Head of caudate nucleus (tissue), 42 donors: ENCODE results near the gene FANCC.
"Not testable (repeated sequence)": the region's sequence is repeated elsewhere in the genome, so short reads cannot be mapped to it uniquely, and the experiment has no call there.

Experiments used
- DNase-seq, 42 donors: peaks; one replicate each; pipeline versions ENCODE4 v3.0.0 to v3.0.0-alpha.2; 2020 to 2021; ENCODE audit warnings: mixed read lengths in 7 of 42
- intact Hi-C: fragments of 100-400 bp; cut with DNase I; formaldehyde crosslinking; loops from one replicate; pipeline ENCODE4 v1.15.0; 2022

Gene FANCC

DNA sequence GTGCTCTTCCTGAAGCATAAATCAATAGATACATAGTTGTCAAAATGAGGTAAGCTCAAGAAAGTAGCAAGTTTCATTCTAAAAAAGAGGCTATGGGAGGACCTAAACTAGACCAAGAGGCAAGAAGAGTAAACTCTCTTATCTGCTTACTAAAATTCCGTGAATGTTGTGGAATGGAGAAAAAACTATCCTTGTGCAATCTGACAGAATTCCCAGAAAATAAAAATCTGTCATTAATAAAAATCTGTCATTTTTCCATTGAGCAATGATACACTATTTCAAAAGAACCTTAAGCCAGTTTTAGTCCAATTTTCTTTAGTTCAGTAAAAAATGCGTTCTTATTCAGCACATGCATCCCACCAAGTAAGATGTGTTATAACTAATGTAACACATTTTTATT lies 15.9 kb upstream of the FANCC start:
- intact Hi-C loops: no loop called here
- no peak for DNase-seq

DNA sequence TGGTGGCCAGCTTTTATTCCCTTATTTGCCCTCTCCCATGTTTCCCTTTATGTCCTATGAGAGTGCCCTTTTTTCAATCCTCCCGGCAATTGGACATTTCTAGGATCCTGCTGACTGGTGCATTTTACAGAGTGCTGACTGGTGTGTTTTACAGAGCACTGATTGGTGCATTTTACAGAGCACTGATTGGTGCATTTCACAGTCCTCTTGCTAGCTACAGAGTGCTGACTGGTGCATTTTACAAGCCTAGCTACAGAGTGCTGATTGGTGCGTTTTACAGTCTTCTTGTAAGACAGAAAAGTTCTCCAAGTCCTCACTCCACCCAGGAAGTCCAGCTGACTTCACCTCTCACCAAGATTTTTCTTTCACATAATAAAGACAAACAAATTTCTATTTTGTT lies 15.4 kb upstream of the FANCC start:
- no peak for DNase-seq
- intact Hi-C loops: no loop called here

DNA sequence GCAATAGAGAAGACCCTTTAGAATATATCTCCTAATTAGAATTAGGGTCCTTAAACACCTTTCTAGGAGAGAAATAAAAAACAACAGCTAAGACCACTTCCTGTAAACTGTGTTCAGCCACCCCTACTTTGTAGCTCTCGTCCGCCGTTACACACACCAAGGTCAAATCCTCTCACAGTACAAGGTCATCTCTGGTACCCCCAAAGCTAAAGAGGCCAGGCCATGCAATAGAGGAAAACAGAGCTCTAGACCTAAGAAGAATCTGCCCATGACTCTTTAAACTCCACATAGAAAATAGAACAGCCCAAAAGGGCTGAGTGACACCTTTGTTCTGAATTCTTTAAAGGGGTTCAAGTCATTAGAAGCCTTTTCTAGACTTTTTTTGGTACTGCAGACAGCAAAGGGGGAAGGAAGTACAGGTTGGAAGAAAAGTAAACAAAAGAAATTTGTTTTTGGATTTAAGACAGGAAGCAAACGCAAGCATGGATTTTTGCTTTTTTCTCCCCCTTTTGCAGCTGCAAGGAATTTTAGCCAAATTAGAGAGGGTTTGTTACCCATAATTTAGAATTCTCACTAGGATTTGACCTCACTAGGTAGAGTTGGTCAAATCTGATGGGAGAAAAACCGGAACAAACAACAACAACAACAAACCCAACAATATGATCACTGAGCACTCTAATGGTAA lies 13.4 kb upstream of the FANCC start:
- DNase-seq: no peak
- intact Hi-C loops: no loop called here

DNA sequence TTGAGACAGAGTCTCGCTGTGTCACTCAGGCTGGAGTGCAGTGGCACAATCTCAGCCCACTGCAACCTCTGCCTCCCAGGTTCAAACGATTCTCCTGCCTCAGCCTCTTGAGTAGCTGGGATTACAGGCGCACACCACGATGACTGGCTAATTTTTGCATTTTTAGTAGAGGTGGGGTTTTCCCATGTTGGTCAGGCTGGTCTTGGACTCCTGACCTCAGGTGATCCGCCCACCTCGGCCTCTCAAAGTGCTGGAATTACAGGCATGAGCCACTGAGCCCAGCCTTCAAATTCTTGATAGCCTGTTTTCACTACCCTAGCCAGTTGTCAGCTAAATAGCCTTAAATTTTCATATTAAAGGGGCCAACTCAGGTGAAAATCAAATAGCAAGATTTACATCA lies 11.6 kb upstream of the FANCC start:
- intact Hi-C loops, DNase-seq: not testable (repeated sequence)

DNA sequence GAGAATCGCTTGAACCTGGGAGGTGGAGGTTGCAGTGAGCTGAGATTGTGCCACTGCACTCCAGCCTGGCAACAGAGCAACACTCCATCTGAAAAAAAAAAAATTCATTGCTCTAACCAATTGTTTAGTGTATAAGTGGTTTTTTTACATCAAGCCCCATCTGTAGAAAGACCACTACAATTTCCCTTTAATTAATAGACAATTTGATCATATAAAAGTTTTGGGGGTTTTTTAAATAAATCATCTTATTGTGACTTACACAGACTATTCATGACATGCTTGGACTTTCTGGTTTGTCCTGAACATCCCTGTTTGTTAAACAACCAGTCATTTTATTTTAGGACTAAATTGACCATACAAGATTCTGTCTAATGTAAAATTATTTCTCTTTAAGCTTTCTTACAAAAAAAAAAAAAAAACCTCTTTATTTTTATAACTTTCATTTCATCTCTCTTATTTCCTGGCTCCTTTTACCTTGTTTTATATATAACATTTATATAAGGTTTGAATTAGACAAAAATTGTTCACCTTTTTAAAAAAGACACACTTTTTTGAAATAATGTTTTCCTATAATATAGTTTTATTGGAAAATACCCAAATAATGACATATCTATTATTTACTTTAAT lies 9.8 kb upstream of the FANCC start:
- DNase-seq: no peak
- intact Hi-C loops: no loop called here

DNA sequence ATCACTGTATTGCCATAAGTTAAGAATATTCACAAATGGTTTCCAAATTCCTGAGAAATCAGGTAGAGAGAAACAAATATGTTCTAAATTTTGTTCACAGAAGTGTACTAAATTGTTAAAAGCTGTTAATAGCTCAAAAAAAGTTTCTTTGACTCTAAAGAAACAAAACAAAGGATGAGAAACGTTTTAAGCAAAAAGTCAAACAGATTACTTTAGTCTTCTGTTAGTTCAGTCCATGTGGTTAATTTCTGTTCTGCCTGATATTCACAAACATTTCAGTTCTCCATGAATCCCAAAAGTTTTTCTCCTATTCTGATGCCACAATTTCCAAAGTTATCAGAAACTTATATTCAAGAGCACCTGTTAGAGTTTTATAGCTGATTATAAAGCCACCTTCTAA lies 7.7 kb upstream of the FANCC start:
- DNase-seq: no peak
- intact Hi-C loops: no loop called here

DNA sequence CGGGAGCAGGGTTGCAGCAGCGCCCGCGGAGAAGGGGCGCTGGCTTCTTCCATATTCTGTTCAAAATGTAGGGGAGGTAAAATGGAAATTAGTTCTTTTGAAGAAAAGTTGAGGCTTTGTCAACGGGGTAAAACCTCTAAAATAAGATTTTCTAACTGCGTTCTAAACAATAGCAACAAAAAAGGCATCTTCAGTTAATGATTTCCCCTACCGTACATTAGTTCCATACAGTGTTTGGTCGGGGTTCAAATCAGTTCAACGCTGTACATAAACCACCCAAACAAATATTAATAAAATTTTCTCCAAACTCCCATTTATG lies 343 bp upstream of the FANCC start:
- DNase-seq: no peak
- intact Hi-C loops: loop anchor here (5.0 to 10.0 kb wide), 2 partner anchors 127 to 194 kb away; no protein-coding TSS in a partner anchor

DNA sequence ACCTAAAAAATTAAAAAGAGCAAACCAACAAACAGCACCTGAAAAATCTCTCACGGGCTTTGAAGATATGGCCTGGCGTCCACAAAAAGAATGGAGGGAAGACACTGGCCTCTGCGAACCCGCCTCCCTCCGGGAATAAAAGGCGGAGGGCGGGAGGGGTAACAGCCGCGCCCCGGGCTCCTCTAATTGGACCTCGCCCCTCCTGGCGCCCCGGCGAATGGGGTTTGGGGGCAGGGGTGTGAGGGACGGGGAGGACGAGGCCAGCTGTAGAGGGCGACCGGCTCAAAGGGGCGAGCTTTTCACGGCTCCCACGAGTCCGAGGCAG lies 753 bp downstream of the FANCC start:
- peak in 13 of 42 donors; percentile 7 to 58 (median 34) for DNase-seq
- intact Hi-C loops: loop anchor here (5.0 to 10.0 kb wide), 2 partner anchors 128 to 196 kb away; no protein-coding TSS in a partner anchor

DNA sequence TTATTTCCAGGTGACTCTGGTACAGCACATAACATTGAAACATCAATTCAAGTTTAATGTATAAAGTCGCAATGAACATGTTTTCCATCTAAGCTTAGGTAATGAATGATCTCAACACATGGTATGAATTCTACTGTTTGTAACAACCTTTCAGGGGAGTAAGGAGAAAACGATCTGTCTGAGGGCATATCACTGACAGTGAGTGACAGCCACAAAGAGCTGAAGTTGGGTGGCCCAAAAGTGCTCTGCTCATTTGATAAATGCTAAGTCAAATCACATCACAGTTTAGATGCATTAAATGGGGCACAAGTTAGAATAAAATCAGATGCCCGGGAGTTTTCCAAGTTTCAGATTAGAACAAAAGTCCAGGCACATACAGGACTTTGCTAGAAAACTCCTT lies 1.2 kb downstream of the FANCC start:
- intact Hi-C loops: loop anchor here (5.0 to 10.0 kb wide), 2 partner anchors 129 to 196 kb away; no protein-coding TSS in a partner anchor
- DNase-seq: no peak

DNA sequence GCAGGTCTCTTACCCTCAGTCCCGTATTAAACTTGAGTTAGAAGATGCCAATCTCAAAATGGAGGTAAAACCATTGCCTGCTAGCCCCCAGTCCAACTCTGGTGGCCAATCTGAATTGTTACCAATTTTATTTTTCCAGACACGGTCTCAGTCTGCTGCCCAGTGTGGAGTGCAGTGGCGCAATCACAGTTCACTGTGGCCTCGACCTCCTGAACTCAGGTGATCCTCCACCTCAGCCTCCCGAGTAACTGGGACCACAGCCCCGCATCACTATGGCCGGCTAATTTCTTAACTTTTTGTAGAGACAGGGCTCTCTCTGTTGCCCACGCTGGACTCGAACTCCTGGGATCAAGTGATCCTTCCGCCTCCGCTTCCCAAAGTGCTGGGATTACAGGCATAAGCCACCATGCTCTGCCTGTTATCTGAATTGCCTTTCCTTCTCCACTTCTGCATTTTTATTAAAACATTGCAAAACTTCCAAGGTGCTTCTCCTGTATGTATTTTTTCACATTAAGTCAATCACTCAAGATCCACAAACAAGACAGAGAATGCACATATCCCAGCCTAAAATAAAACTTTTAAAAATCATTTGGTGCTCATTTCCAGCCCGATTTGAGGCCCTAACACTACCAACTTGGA lies 2.3 kb downstream of the FANCC start:
- intact Hi-C loops: loop anchor here (5.0 to 10.0 kb wide), 2 partner anchors 130 to 197 kb away; no protein-coding TSS in a partner anchor
- no peak for DNase-seq

DNA sequence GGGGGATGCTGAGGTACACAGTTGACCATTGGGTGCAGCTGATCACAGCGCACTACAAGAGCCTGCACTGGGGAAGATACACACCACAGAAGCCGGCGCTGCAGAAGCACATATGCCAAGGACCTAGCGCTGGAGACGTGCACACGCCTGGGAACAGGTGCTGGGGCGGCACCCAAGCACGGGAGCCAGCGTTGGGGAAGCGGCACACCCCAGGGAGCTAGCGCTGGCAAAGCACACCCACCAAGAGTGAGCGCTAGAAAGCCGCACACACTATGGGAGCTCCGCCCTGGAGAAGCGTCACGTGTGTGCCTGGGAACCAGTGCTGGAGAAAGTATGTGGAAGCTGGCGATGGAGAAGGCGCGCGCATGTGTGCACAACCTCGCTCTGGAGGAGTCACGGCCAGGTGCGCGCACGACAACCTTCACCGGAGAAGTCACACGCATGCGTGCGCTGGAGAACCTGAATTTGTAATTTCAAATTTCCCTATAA lies 4.5 kb downstream of the FANCC start:
- DNase-seq: peak; percentile 60 to 91 (median 78)
- intact Hi-C loops: loop anchor here (10.0 kb wide), 1 partner anchor 132 kb away; no protein-coding TSS in a partner anchor

DNA sequence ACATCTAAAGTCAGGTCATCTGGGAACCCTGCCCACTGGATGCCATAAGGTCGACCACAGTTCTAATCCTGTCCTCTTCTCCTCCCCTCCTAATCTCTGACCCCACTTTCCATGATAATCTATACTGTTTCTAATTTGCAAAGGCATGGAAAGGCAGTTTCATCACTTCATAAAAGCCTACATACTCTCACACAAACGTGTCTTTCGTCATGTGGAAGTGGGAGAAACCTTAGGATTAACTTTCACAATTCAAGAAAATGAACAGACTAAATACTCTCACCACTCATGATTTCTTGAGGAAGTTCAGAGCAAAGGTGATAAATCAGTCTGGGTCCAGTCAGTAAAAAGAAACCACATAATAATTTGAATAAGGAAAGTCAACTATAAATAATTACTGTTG lies 5.5 kb downstream of the FANCC start:
- no peak for DNase-seq
- intact Hi-C loops: loop anchor here (10.0 kb wide), 1 partner anchor 133 kb away; no protein-coding TSS in a partner anchor

DNA sequence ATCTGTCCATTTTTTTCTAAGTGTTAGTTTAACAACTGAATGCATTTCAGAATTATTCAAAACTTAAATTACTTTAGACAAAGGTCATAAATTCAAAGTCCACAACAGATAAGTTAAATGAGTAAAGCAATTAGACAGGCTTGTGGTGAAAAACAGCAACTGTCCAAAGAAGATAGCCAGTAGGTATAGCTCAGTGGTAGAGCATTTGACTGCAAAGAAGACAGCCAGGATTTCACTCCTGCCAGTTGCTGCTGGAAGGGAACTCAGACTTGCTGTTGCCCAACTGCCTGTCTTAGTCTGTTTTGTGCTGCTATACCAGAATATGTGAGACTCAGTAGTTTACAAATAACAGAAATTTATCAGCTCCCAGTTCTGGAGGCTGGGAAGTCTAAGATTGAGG lies 10.0 kb downstream of the FANCC start:
- intact Hi-C loops: no loop called here
- no peak for DNase-seq

DNA sequence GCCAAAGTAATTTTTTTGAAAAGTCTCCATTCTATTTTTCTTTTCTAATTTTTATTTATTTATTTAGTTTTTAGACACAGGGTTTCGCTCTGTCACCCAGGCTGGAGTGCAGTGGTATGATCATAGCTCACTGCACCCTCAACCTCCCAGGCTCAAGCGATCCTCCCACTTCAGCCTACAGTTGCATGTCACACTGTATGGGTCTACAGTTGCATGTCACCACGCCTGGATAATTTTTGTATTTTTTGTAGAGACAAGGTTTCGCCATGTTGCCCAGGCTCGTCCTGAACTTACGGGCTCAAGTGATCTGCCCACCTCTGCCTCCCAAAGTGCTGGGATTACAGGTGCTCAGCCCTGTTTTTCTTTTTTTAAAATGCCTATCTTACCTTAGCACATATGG lies 10.7 kb downstream of the FANCC start:
- DNase-seq: no peak
- intact Hi-C loops: no loop called here

DNA sequence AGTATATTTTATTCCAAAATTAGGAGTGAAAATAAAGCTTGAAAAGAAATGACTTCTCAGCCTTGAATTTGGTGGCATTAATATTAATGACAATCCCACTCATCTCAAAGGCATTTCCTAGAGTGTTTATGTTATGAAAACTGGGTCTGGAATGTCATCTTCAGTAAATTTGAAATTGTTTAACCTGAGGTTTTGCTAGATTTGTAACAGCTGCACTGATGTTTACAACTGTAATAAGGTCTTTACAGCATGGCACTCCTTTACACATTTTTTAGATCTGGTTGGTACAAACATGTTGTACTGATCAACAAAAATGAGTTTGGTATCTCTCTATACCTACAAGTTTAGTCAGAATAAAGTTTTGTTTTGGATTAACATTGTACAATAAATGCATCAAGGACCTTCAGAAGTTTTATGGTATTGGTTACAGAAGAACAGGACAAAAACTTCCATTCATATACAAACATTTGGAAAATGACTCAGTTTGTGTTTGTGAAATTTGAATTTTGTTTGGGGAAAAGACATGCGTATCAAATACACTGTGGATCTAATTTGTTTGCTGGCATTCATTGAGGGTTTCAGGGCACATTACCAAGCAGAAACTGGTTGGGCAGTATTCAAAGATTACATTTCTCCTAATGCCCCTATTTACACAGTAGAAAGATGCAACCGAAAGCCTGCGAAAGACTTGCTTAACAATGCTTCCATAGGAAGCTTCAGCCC lies 11.6 kb downstream of the FANCC start:
- intact Hi-C loops: no loop called here

DNA sequence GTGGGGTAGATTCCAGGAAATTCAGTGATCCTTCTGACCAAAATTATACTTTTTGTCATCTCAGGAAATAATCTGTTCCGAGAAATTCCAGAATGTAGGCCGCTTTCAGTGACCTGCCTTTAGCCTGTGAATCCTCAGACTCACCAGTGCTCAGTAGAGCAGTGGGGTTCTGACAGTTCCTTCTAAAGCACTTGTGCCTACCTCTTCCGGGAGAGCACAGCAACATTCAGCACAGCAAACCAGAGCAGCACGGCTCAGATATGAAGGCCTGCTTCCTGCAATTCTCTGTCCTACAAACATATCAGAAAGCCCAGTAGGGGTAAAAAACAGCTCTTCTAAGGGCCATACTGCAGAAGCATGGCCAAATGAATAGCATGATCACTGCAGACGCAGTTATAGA lies 15.0 kb downstream of the FANCC start:
- DNase-seq: no peak
- intact Hi-C loops: no loop called here

More for the DNA sequence above, 11.6 kb downstream of the FANCC start:
- no peak for DNase-seq

DNA sequence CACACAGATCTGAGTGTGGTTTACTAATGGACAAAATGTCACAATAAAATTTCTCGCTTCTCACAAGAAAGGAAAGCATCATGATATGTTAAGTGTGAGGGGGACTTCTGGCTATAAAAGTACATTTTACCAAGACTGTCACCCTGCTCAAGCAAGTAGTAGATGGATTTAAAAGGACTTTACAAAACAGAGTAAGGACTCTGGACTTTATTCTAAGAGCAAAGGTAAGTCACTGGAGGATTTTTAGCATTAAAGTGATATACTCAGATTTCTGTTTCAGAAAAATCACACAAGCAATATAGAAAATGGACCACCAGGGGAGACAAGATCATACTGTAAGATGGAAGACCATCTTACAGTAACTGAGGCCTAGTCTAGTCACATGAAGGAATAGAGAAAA lies 19.7 kb downstream of the FANCC start:
- no peak for DNase-seq
- intact Hi-C loops: no loop called here

DNA sequence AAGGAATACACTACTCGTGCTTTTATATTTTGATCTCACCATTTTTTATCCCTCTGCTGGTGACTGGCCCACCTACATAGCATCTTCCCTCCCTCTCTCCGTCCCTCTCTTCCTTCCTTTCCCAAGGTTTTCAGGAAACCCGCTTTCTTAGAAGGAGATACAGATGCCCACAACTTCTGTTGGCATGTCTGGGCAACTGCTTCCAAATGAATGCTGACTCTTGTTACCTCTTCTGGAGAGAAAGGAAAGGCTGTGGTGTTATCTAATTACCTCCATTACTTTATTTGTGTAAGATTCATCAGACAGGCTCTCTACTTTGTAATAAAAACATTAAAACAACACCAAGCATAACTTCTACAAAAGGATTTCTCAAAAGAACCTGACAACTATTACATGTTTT lies 20.2 kb downstream of the FANCC start:
- no peak for DNase-seq
- intact Hi-C loops: no loop called here

DNA sequence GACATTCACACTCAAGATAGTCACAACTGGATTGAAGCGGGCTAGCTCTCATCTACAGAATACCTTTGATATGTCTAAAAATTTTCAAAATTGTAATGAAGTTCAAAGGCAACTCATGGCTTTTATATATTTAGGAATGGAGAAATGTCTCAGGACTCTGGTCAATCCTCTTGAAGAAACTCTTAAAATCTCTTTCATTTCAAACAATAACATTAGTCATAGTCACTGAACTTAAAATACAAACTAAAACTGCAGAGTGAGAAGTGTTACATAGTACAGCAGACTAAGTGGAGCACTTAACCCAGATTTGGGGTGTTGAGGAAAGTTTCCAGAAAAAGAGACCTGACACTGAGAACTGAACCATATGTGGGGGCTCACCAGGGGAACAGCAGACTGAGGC lies 20.7 kb downstream of the FANCC start:
- no peak for DNase-seq
- intact Hi-C loops: no loop called here

DNA sequence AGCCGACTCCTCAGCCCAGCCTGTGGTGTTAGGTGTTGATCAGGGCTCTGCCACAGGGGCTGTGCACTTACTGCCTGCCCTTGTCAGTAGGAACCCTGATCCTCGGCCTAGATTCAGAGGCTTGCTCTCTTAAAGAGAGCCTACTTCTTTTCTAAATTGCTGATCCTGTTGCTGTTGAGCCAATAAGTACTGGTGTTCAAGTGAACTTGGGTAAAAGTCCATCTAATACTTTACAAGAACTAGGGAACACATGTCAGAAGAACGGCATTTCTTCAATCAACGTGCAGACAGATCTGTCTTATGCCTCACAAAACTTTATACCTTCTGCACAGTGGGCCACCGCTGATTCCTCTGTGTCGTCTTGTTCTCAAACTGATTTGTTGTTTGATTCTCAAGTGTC lies 24.2 kb downstream of the FANCC start:
- intact Hi-C loops, DNase-seq: not testable (repeated sequence)
